Kidney capillary endothelial cell (primary cell): ENCODE measurements around the gene ERC2.

Experiments
- DNase-seq: peaks from one replicate; pipeline ENCODE4 v3.0.0-alpha.2; 2018; ENCODE audit warnings: low spot score

ERC2 gene

DNA sequence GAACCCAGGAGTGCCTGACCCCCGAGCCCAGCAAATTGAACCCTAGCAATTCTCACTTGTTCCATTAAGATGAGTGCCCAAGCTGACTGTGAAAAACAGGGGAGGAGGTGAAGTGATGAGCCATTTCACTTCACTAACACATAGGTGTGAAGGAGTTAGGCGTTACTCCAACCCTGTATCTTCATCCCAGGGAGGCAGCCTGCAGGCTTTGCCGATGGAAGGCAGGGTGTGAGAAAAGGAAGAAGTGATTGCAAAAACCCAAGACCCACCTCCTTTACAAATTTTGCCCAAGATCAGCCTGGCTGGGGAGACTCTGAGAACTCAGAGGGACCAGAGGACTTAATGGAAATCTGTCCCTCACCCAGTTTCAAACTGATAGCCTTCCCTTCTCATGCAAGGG lies 851.5 kb downstream of the ERC2 start:
- no peak for DNase-seq

DNA sequence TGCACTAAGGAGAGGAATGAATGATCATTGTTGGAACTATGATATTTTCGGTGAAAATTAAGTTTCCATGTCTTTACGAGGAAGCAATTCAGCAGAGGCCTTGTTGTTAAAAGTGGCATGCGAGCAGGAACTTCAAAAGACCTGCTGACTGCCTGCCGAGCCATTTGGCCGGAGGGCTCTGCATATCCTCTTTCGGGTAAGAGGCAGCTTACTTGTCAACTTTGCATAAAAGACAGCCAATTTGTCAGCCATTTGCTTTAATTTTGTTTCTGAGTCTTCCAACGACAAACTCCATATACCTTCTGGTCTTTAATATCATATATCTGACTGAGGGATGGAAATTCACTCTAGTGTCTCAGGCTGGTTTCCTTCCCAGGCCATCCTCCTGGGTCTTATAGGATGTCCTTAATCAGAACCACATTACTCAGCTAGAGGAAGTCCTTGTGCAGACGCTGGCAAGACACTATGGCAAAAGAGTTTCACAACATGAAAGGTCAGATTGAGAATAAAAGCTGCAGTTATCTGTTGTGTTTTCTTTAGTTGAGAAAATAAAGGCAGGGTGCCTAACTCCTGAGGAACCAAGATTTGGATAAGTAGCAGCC lies 852.5 kb downstream of the ERC2 start:
- peak; percentile 27 for DNase-seq

GRCh38 chr3:55615039-55615693 lies 853.1 kb downstream of the ERC2 start:
- no peak for DNase-seq

GRCh38 chr3:55611121-55611520 lies 857.1 kb downstream of the ERC2 start:
- no peak for DNase-seq

GRCh38 chr3:55609230-55609827 lies 858.9 kb downstream of the ERC2 start:
- no peak for DNase-seq

DNA sequence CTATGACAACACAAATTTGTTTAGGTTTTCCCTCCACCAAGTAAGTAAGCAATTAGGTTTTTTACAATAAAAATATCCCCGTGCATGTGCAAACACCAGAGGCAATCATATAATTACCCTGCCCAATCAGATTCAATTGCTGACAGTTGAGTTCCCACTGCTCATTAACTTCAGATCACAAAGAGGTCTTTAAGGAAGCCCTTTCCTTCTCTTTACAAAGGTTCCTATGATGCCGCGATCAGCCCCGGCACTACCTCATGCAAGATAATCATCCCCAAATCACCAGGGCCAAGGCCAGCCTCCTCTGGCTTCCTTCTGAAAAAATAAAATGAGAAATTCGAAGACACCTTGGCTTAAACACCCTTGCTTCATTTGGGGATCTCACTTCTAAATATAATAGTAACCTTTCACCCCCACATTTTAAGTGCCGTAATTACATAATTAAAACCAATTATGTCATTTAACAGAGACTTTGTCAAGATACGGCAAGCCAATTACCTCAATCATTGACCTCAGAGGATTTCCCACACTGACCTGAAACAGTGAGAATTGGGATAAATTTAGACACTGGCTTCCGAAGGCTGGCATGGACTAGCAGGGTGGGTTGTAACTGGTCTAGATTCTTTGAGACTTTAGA lies 859.8 kb downstream of the ERC2 start:
- DNase-seq, result no peak

GRCh38 chr3:55607844-55608243 lies 860.4 kb downstream of the ERC2 start:
- DNase-seq, result no peak

- DNase-seq, result no peak
These were observed 861.1 kb downstream of the ERC2 start for GRCh38 chr3:55607175-55607574.

- DNase-seq, result no peak
These were observed 862.6 kb downstream of the ERC2 start for GRCh38 chr3:55605443-55606236.

- DNase-seq, result no peak
These were observed 863.4 kb downstream of the ERC2 start for GRCh38 chr3:55604846-55605245.

DNA sequence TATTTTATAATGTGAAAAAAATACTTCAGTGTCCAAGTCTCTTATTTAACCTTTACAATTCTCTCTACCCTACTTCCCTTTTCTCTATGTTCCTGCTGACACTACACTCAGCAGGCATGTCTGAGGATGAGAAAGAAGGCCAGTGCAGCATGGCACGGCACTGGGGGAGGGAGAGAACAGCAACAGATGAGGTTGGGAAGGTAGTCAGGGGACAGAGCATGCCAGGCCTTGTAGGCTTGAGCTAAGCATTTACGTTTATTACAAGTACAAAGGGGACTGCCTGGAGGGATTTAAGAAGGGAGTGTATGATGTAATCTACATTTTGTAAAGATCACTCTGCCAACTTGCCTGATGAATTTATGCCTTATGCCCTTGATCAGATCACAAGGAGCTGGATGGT lies 863.9 kb downstream of the ERC2 start:
- DNase-seq, result no peak

DNA sequence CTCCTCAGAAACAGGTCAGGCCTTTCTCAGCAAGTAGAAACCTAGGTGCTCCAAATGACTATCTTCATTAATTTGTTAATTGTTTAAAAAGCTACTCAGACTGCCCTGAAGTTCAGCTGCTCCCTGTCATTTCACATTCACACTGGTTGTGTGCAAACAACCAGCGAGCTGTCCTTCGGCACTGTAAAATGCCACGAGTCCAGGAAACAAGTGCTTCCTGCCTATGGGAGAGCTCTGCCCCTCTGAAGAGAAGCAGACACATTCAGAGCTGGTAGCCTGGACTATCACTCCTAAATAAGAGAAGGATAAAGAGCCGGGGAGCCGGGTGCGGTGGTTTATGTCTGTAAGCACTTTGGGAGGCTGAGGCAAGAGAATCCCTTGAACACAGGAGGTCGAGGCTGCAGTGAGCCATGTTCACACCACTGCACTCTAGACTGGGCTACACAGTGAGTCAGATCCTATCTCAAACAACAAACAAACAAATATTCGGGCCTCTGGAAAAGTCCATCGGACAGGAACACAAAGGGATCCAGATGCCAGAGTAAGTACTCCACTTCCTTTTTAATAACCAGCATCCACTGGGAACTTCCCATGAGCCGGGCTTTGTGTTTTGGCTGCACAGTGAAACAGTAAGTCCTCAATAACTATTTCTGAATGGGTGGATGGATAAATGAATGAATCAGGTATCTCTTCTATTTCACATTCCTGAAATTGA lies 866.7 kb downstream of the ERC2 start:
- DNase-seq, result peak; percentile 84

DNA sequence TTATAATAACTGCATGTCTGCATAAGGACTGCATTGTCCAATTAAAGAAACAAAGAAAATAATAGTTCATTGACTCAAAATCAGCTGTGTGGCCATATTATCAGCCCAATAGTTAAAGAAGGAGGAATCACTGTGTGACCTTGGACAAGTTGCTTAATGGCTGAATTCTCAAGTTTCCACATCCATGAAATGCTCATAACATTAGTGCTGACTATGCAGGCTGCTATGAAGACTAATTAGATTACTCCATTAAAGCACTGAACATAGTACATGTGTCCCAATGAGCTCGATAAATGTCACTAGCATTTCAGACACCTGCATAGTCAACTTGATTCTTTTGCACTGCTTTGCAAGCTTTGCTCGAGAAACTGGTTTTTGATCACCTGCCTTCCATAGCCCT lies 870.0 kb downstream of the ERC2 start:
- no peak for DNase-seq

DNA sequence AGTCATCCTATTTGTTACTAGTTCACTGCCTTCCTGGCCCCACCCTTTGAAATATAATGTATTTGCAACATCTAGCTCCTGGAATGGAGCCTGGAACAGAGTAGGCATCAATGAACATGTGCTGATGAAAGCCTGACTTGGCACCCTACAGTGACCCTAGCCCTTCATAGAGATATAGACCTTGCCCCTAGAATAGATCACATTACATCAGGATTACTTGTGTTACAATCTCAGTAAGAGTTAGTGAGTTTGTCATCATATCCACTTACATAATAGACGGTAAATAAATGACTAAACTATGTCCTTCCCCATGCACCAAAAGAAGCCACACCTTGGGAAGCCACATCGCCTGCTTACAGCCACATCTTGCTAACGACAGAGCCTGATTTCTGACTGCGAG lies 870.6 kb downstream of the ERC2 start:
- no peak for DNase-seq

- DNase-seq, result no peak
These were observed 872.1 kb downstream of the ERC2 start for GRCh38 chr3:55596212-55596611.

- no peak for DNase-seq
These were observed 872.8 kb downstream of the ERC2 start for GRCh38 chr3:55595420-55595819.

GRCh38 chr3:55592572-55592971 lies 875.7 kb downstream of the ERC2 start:
- DNase-seq, result no peak

GRCh38 chr3:55591888-55592287 lies 876.4 kb downstream of the ERC2 start:
- DNase-seq, result no peak

DNA sequence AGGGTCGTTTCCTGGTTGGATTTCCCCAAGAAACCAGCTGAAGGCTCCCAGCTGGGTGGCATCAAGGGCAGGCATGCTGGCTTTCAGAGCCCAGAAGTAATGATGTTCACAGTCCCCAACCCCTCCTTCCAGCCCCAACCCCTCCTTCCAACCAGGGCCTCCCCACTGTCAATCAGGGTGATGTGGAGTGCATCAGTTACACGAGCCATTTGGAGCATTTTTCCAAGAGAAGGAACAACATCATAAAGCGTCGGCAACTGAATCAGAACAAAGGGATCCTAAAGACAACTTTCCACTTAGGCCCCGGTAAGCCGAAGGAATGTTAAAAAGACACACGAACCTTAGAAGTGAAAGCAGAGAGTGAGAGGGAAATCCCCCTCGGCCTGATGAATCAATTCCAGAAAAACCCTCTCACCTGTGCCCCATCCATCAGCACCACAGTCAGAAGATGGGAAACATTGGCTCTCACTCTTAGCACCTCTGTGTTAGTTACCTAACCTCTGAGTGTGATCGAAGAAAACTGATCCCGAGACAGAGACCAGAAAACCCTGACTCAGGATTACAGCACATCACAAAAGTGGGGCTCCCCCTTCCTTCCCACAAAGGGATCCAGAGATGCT lies 880.0 kb downstream of the ERC2 start:
- DNase-seq, result no peak

- no peak for DNase-seq
These were observed 882.4 kb downstream of the ERC2 start for GRCh38 chr3:55585856-55586255.

DNA sequence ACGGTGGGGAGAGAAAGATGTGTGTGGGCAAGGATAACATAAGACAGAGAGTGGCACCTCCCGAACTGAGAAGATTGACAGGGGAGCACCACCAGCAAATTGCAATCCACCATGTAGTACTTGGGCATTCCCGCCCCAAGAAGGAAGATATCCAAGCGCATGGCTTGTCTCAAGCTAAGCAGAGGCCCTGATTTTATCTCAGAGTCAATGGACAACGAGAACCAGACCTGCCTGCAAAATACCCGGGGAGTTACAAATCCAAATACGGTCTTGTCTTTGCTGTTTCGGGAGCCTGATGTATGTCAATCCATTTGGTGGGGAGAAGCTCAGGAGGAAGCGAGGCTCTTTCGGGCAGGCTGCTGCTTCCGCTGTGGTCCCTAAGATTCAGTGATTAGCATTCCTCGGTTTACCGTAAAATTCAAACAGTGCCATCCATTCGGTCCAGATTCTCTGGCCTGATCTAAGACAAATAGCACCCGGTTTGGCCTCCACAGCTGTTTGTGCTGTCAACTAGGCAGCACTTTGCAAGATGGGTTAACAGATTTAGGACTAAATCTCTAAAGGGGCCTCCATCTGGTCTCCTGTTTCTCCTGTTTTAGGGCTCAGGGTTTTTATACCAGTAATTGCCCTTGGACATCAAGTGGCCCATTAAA lies 883.4 kb downstream of the ERC2 start:
- DNase-seq, result no peak
